H1 (cell line): ENCODE data around the gene WDR43. TPM values are rescaled to one million over a fixed set of nuclear protein-coding genes. Genes with fewer than 3 reads are reported as not detected.

Source experiments
- BRCA1 ChIP-seq: IDR thresholded peaks from 2 replicates; pipeline ENCODE4 v1.6.1; 2012; ENCODE audit warnings: low read depth, low read length, improper control_type of control experiment
- CBX5 ChIP-seq: fragments of 300-800, 300-1000 bp; sonication (generic); IDR thresholded peaks from 2 replicates; pipeline ENCODE4 v1.7.1; 2016; ENCODE audit warnings: antibody characterized with exemption, low read length, low read depth
- CHD1 ChIP-seq: IDR thresholded peaks from 2 replicates; pipeline ENCODE4 v1.6.1; 2012; ENCODE audit warnings: low read depth, low read length, improper control_type of control experiment
- POLR2AphosphoS5 ChIP-seq: IDR thresholded peaks from 2 replicates; pipeline ENCODE4 v1.6.1; 2011; ENCODE audit warnings: low read depth, low read length
- POU5F1 ChIP-seq: IDR thresholded peaks from 2 replicates; pipeline ENCODE4 v1.6.1; 2011; ENCODE audit warnings: low read depth, mild to moderate bottlenecking, low read length, moderate library complexity
- RFX5 ChIP-seq: IDR thresholded peaks from 2 replicates; pipeline ENCODE4 v1.6.1; 2011; ENCODE audit warnings: low read depth, low read length, improper control_type of control experiment, borderline replicate concordance
- SAP30 ChIP-seq: fragments of 300-600 bp; sonication (generic); IDR thresholded peaks from 2 replicates; pipeline ENCODE4 v1.7.1; 2012; ENCODE audit warnings: low read length, moderate library complexity, mild to moderate bottlenecking, inconsistent platforms; ENCODE audit not compliant: insufficient read depth, insufficient replicate concordance
- TAF7 ChIP-seq: optimal IDR thresholded peaks from 2 replicates; pipeline ENCODE3; 2011; ENCODE audit warnings: low read depth, mild to moderate bottlenecking, inconsistent platforms, low read length, moderate library complexity, borderline replicate concordance
- ZNF274 ChIP-seq: IDR thresholded peaks from 2 replicates; pipeline ENCODE4 v1.7.0; 2012; ENCODE audit warnings: low read length, borderline replicate concordance; ENCODE audit errors: extremely low read depth
- polyA plus RNA-seq, 7 experiments: library from polyadenylated mRNA; depleted of rRNA in 3 of 7; stranded (reverse) in 5 of 7; unstranded in 2 of 7; fragments of >200 nt in 5 of 7; fragments of 200-250 nt in 2 of 7; gene quantifications; 1 replicate in 5 of 7; 2 replicates in 1 of 7; 4 replicates in 1 of 7; pipeline versions ENCODE4 v1.2.1 to v1.2.3, GENCODE V29; 2011 to 2013; ENCODE audit warnings: missing spikeins in 2 of 7, mixed read lengths in 2 of 7
- total RNA-seq: library from RNA; stranded (reverse); fragmentation: NEBNext Ultra II Directional; extraction: Animal tissue kit (Norgen Biotek cat#: 25700); gene quantifications from 2 replicates; pipeline ENCODE4 v1.2.1, GENCODE V29; 2021
- TF ChIP-seq, protein P1 (sequence below): fragments of 300-600 bp; sonication (generic); IDR thresholded peaks from 2 replicates; pipeline ENCODE4 v1.7.1; 2012; ENCODE audit warnings: low read length, moderate library complexity, mild to moderate bottlenecking, inconsistent platforms; ENCODE audit not compliant: insufficient replicate concordance

WDR43 gene
- total and polyA plus RNA-seq, 2 of the 8 experiments (the other 6 are each of a cell fraction or from before 2014, with no cell fraction given) = 57.8 to 142 TPM

DNA sequence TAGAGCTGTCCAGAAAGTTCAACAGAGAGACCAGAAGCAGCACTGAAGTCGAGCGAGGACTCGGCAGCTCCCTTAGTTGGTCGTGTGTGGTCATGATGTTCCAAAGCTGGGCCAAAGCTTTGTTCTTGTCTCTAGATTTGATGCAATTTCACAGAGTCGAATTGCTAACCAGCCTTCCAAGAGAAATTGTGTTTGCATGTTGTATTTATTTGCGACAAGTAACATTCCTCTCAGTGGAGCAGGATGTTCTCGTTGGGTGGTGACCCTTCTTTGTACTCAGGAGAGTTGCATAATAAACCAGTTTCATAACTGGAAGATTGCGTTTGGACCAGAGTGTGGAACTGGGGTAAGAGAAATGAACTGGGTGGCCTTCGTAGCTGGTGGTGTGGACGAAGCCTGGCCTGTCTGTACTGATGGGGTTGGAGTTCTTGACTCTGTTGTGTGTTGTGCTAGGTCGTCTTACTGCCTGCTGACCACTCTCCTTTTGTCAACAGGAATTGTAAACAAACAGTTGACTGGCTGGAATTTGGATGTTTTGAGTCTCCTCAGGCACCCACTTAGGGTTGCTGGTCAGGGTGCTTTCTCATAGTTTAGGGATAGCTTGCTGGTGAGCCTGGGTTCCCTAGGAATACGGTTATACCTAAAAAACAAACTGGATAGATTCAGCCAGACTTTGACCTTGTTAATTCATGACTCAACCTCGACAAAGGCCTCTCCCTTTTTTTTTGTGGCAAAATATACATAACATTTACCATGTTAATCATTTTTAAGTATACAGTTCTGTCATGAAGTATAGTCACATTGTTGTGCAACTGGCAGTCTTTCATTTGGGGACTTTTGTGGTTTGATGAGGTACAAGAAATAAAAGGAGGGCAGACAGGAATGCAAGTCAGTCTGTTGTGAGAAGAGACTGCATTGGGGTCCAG lies 57.7 kb downstream of the WDR43 start (continued):
- no peak for TF ChIP-seq ZNF274
- no peak for TF ChIP-seq CBX5
- no peak for TF ChIP-seq POU5F1
- no peak for TF ChIP-seq RFX5
- TF ChIP-seq BRCA1 = no peak
- TF ChIP-seq, protein P1, sequence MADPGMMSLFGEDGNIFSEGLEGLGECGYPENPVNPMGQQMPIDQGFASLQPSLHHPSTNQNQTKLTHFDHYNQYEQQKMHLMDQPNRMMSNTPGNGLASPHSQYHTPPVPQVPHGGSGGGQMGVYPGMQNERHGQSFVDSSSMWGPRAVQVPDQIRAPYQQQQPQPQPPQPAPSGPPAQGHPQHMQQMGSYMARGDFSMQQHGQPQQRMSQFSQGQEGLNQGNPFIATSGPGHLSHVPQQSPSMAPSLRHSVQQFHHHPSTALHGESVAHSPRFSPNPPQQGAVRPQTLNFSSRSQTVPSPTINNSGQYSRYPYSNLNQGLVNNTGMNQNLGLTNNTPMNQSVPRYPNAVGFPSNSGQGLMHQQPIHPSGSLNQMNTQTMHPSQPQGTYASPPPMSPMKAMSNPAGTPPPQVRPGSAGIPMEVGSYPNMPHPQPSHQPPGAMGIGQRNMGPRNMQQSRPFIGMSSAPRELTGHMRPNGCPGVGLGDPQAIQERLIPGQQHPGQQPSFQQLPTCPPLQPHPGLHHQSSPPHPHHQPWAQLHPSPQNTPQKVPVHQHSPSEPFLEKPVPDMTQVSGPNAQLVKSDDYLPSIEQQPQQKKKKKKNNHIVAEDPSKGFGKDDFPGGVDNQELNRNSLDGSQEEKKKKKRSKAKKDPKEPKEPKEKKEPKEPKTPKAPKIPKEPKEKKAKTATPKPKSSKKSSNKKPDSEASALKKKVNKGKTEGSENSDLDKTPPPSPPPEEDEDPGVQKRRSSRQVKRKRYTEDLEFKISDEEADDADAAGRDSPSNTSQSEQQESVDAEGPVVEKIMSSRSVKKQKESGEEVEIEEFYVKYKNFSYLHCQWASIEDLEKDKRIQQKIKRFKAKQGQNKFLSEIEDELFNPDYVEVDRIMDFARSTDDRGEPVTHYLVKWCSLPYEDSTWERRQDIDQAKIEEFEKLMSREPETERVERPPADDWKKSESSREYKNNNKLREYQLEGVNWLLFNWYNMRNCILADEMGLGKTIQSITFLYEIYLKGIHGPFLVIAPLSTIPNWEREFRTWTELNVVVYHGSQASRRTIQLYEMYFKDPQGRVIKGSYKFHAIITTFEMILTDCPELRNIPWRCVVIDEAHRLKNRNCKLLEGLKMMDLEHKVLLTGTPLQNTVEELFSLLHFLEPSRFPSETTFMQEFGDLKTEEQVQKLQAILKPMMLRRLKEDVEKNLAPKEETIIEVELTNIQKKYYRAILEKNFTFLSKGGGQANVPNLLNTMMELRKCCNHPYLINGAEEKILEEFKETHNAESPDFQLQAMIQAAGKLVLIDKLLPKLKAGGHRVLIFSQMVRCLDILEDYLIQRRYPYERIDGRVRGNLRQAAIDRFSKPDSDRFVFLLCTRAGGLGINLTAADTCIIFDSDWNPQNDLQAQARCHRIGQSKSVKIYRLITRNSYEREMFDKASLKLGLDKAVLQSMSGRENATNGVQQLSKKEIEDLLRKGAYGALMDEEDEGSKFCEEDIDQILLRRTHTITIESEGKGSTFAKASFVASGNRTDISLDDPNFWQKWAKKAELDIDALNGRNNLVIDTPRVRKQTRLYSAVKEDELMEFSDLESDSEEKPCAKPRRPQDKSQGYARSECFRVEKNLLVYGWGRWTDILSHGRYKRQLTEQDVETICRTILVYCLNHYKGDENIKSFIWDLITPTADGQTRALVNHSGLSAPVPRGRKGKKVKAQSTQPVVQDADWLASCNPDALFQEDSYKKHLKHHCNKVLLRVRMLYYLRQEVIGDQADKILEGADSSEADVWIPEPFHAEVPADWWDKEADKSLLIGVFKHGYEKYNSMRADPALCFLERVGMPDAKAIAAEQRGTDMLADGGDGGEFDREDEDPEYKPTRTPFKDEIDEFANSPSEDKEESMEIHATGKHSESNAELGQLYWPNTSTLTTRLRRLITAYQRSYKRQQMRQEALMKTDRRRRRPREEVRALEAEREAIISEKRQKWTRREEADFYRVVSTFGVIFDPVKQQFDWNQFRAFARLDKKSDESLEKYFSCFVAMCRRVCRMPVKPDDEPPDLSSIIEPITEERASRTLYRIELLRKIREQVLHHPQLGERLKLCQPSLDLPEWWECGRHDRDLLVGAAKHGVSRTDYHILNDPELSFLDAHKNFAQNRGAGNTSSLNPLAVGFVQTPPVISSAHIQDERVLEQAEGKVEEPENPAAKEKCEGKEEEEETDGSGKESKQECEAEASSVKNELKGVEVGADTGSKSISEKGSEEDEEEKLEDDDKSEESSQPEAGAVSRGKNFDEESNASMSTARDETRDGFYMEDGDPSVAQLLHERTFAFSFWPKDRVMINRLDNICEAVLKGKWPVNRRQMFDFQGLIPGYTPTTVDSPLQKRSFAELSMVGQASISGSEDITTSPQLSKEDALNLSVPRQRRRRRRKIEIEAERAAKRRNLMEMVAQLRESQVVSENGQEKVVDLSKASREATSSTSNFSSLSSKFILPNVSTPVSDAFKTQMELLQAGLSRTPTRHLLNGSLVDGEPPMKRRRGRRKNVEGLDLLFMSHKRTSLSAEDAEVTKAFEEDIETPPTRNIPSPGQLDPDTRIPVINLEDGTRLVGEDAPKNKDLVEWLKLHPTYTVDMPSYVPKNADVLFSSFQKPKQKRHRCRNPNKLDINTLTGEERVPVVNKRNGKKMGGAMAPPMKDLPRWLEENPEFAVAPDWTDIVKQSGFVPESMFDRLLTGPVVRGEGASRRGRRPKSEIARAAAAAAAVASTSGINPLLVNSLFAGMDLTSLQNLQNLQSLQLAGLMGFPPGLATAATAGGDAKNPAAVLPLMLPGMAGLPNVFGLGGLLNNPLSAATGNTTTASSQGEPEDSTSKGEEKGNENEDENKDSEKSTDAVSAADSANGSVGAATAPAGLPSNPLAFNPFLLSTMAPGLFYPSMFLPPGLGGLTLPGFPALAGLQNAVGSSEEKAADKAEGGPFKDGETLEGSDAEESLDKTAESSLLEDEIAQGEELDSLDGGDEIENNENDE = no peak
- no peak for TF ChIP-seq CHD1
- no peak for TF ChIP-seq SAP30
- no peak for TF ChIP-seq POLR2AphosphoS5
- no peak for TF ChIP-seq TAF7
